Activated naive CD4-positive, alpha-beta T cell (primary cell): Measurements from ENCODE around the gene PIP5K1B.
"Not testable (repeated sequence)": the region's sequence is repeated elsewhere in the genome, so short reads cannot be mapped to it uniquely, and the experiment has no call there.

Experiments
- DNase-seq, 4 experiments: peaks; one replicate each; lab custom pipeline; 2025; lab: John Stamatoyannopoulos, UW

The PIP5K1B gene

DNA sequence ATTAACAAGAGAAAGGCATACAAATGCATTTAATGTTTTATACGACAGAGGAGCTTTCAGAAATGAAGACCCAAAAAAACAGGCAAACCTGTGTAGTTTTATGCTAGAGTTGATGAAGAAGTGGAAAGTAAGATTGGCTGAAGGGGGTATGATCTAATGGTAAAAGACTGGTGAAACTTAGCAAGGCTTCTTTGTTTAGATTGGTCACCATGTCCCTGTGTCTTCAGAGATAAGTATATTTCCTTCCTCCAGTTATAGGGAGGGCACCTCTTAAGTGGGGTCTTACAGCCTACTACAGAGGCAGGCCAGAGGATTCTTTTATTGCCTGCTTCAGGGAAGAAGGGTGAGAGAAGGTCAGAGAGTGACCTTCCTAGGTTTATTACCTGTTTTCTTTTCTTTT is 252.4 kb downstream of the PIP5K1B start:
- no peak for DNase-seq

GRCh38 chr9:68961587-68961986 is 256.5 kb downstream of the PIP5K1B start:
- DNase-seq: no peak

DNA sequence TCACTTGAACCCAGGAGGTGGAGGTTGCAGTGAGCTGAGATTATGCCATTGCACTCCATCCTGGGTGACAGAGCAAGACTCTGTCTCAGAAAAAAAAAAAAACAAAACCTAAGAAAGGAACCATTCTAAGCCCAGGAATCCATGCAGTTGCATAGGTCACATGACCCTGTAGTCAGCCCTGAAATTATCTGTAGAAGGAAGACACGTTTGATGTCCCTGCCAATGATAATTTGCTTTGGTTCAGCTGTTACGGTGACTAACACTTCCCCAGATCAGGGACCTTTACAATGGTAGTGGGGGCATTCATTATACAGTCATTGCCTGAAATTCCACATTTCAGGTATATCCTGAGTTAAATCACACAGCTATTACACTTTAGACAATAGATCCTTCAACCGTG is 258.4 kb downstream of the PIP5K1B start:
- DNase-seq: no peak

GRCh38 chr9:68964102-68964541 is 259.1 kb downstream of the PIP5K1B start:
- DNase-seq: no peak

- no peak for DNase-seq
These were observed 259.7 kb downstream of the PIP5K1B start for GRCh38 chr9:68964765-68965164.

DNA sequence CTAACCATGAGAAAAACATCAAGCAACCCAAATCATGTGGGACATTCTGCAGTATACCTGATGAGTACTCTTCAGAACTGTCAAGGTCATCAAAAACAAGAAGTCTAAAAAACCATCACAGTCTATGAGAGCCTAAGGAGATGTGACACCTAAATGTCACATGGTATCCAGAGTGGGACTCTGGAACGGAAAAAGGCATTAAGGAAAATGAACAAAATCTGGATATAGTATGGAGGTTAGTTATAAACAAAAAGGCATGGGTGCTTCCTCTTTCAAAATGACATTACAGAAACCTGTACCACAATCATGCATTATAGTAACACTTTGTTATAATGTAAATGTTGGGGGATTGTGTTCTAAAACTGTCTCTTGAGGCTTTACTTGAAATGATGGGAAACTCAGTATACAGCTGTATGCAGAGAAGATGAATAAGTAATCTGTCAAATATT is 261.5 kb downstream of the PIP5K1B start:
- DNase-seq: no peak

DNA sequence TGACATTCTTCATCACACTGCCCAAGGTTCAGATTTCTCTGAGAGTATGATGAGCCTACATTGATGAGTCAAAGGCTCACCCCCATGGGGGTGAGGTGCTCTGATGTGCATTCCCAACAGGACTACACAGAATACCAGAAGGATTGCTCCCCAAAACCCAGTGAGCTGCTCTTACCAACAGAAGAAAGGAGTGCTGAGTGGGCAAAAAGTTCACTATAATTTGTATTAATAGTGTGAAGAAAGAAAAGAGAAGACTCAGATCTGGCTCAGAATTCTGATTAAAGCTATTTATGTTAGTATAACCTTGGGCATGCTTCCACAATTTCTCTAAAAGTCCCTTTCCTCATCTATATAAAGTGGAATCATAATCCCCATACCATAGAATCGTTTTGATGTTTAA is 262.8 kb downstream of the PIP5K1B start:
- no peak for DNase-seq

DNA sequence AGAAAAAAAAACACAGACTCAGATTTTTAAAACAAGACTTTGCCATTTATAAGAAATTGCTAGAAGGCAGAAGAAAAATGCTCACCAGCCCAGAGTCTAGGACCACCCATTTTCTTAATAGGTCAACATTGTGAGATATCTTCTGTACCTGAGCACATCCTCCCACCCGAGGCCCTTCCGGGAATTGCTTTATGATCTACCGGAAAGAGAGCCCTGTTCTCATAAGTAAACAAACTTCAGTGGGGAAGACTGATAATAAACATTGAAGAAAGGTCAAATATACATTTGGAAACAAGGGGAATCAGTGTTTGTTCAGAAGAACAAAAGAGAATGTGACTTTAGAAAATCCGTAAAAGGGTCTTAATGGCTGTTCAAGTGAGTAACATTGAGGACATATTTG is 264.5 kb downstream of the PIP5K1B start:
- no peak for DNase-seq

DNA sequence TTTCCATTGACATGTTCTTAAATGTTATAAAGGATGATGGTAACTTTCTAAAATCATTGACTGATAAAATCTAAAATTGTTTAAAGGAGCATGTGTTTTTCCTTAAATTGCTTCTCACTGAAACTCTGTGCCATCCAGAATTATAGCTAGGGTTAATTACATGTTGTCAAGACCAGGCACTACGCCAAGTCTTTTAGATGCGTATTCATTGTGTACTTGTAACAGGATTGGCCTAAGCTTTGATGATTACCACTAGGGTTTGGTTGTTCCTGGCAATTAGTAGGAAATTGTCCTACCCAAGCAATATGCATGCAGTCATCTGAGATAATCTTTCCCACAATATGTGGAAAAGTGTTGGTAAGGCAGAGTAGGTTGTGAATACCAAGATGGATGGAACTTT is 265.1 kb downstream of the PIP5K1B start:
- DNase-seq: no peak

DNA sequence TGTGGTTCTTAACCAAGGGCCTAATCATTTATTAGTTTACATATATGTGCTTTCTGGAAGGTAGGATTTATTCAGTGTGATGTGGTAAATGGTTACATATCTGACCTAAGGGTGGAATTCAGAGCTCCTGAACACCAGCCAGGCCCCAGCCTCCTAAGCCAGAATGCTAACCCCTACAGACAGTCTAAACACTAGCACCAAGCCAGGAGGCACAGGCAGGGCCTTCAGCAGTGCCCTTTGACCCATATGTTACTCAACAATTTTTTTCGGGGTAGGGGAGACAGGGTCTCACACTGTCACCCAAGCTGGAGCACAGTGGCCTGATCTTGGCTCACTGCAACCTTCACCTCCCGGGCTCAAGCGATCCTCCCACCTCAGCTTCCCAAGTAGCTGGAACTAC is 268.6 kb downstream of the PIP5K1B start:
- no peak for DNase-seq

DNA sequence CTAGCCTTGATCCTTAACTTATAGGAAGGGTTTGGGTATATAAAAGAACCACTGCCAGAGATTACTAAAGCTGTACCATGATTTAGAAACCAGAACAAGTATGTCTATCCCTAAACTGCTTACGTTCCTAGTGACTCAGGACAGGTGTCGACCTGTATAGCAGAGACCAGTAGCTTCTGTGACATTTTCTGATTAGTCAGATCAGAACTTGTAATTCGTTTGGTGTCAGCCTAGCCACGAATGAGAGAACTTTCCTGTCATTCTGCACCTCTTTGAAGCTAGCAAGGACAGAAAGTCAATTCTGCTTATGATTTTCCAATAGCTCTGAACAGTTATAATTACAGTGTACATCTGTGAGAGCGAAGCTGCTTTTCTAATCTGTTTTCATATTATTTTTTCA is 269.4 kb downstream of the PIP5K1B start:
- no peak for DNase-seq

DNA sequence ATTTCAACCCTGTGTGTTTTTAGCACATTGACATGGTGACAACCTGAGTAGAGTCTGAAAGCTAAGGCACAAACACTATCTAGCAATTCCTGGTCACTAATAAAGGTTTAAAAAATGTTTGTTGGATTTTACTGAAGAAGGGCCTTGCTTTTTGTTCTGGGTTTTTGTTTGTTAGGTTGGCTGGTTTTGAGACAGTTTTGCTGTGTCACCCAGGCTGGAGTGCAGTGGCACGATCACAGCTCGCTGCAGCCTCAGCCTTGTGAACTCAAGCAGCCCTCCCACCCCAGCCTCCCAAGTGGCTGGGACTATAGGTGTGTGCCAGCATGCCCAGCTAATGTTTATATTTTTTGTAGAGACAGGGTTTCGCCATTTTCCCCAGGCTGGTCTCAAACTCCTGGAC is 269.9 kb downstream of the PIP5K1B start:
- DNase-seq: no peak

DNA sequence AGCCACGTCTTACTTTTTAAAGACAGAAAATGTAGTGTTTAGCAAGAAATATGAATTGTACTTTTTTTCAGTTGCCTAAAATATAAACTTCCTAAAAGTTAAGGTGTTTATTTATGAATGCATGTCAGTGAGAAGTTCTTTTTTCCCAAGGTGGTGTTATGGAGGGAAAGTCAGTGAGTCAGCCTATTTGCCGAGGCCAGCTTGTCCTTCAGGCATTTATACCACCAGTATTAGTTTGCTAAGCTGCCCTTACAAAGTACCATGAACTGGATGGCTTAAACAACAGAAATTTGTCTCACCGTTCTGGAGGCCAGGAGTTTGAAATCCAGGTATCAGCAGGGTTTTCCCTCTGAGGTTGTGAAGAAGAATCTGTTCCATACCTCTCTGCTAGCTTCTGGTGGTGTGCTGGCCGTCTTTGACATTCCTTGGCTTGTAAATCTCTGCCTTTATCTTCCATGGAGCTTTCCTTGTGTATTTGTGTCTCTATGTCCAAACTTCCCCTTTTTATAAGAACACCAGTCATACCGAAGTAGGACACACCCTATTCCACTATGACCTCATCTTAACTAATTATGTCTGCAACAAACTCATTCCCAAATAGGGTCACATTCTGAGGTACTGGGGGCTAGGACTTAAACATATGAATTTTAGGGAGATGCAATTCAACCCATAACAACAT is 270.5 kb downstream of the PIP5K1B start:
- DNase-seq: no peak

DNA sequence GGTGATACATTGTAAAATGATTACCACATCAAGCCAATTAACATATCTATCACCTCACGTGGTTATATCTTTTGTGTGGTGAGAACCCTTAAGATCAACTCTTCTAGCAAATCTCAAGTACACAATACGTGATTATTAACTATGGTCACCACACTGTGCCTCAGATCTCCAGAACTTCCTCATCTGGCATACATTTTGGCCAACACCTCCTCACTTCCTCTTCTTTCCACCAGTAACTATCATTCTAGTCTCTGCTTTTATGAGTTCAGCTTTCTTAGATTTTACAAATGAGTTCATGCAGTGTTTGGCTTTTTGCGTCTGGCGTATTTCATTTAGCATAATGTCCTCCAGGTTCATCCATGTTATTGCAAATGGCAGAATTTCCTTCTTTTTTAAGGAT is 273.0 kb downstream of the PIP5K1B start:
- DNase-seq: no peak

GRCh38 chr9:68978501-68978900 is 273.5 kb downstream of the PIP5K1B start:
- DNase-seq: no peak

- DNase-seq: peak in 1 of 4 experiments; percentile 8
These were observed 274.7 kb downstream of the PIP5K1B start for GRCh38 chr9:68979538-68980314.

DNA sequence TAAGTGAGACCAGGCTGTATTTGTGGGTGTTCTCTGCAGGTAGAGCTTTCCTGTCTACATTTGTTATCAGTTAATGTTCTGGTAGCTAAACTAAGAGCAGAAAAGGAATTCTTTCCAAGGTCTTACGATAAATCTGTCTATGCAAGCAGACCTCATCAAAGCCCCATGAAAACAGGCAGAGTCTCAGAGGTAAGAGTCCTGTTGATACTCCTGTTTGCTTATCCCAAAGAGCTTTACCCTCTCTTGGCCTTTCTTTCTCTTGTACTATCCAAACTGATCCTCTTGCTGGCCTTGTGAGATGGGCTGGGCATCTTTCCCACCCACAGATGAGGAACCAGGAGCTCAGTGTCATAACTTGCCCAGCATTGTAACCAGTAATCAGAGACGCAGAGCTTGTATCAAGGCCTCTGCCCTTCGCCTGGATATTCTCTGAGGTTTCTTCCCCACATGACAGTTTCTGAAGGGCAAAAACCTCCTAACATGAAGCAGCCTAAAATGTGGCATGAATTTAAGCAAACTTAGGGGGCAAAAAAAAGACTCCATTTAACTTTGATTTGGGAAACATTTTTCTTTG is 275.4 kb downstream of the PIP5K1B start:
- no peak for DNase-seq

DNA sequence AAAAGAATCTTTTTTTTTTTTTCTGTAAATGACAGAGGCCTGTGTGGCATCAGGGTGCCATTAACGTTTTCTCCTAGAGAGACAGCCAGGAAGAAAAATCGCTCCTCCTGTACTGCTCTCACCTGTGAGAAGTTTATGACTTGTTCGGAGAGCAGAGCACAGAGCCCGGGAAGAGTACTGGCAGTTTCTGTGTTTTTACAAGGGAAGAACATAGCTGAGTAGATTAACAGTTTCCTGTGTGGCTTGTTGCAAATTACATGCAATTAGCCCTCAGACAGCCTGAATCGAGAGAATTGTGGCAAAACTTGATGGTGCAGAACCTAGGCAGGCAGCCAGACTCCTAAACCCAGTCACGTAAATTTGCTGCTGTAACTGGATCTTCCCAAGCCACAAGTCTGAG is 276.7 kb downstream of the PIP5K1B start:
- DNase-seq: no peak

- DNase-seq: no peak
These were observed 278.0 kb downstream of the PIP5K1B start for GRCh38 chr9:68983008-68983411.

DNA sequence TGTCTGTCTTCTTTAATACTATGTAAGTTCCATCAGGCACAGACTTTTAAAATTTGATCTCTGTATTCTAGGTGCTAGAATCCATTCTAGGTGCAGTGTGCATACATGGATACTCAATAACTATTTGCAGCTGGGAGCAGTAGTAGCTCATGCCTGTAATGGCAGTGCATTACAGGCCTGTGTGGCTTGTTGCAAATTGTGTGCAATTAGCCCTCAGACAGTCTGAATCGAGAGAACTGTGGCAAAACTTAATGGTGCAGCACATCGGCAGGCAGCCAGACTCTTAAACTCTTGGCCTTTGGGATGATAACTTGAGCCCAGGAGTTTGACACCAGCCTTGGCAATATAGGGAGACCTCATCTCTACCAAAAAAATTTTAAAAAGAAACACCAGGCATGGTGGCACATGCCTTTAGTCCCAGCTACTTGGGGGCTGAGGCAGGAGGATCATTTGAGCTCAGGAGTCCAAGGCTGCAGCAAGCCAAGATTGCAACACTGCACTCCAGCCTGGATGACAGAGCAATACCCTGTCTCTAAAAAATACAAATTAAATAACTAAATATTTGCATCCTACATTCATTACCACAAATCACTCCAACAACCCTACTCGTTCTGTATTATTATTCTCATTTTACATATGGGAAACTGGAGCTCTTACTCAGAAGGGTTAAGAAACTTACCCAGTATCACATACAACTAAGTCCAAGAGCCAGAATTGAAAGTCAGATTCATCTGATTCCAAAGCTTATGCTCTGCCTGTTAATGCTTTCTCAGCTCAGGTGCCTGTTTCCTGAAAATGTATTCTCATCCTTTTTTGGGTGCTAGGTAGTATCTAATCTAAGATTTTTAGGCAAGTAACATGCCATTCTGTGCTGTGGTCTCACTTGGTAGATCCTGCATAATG is 278.7 kb downstream of the PIP5K1B start:
- no peak for DNase-seq

GRCh38 chr9:68986949-68987348 is 281.9 kb downstream of the PIP5K1B start:
- not testable (repeated sequence) for DNase-seq

DNA sequence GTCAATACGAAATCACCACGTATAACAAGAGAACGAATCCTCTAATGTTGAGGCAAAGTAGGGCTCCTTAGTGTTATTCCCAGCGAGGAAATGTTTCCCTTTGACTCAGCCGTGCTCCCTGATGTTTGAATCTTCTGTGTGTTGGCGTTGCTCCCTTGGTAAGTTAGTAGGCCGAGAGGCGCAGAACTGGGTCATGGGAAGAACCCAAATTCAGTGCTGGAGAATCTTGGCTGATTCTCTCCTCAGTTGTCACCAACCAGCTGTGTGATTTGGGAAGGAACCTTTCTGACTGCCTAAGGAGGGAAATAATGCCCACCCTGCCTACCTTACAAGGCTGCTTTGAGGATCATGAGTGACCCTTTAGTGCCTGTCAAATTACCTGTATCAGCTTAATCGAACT is 286.4 kb downstream of the PIP5K1B start:
- DNase-seq: no peak
